Pancreas (tissue), 10 donors: ENCODE data around the gene KCNJ5. TPM values are rescaled to one million over a fixed set of nuclear protein-coding genes. Genes with fewer than 3 reads are reported as not detected.

Experiments used
- ATAC-seq, 4 donors: fragments of 200-7000 bp; cut with Tn5 transposase; one replicate each; pipeline versions ENCODE4 v1.8.0 to v1.9.1; 2020; ENCODE audit warnings: mild to moderate bottlenecking in 4 of 4, moderate library complexity in 4 of 4
- DNase-seq, 6 donors: peaks; one replicate each; pipeline ENCODE4 v3.0.0-alpha.2; 2020
- FAIRE-seq: peaks from 2 replicates; lab custom pipeline; 2012; peaks lifted over from hg19 to GRCh38; lab: Jason Lieb, UNC
- H3K27ac ChIP-seq, 4 donors: fragments of 200-600 bp; sonication (generic); 1 replicate in 3 of 4; 2 replicates in 1 of 4; pipeline versions ENCODE4 v1.5.0 to v1.8.0; 2020
- H3K27me3 ChIP-seq, 4 donors: fragments of 200-600 bp; one replicate each; pipeline ENCODE4 v1.8.0; 2021
- H3K36me3 ChIP-seq, 3 donors: fragments of 200-600 bp; sonication (generic) in 1 of 3; one replicate each; pipeline versions ENCODE4 v1.5.0 to v1.8.0; 2020 to 2021
- H3K4me1 ChIP-seq, 3 donors: fragments of 200-600 bp; one replicate each; pipeline ENCODE4 v1.8.0; 2021
- H3K4me3 ChIP-seq, 4 donors: fragments of 200-600 bp; sonication (generic) in 2 of 4; one replicate each; pipeline versions ENCODE4 v1.5.0 to v1.8.0; 2020 to 2021
- H3K9me3 ChIP-seq, 4 donors: fragments of 200-600 bp; one replicate each; pipeline ENCODE4 v1.8.0; 2021
- WGBS, 2 donors: extraction: QIAGEN DNeasy Blood & Tissue Kit; methylation state at CpG; one replicate each; pipeline ENCODE4 v1.1.7; 2013; 5-methylcytosine and 5-hydroxymethylcytosine counted together
- intact Hi-C, 3 donors: fragments of 100-400 bp; cut with DNase I; formaldehyde crosslinking; loops; one replicate each; pipeline versions ENCODE4 v1.11.1 to v1.14.2; 2022
- polyA plus RNA-seq, 2 donors: library from polyadenylated mRNA; stranded (reverse); fragments of 200-250 nt; gene quantifications; one replicate each; pipeline ENCODE4 v1.2.3, GENCODE V29; 2013
- total RNA-seq, 6 donors: library from RNA; stranded (reverse); fragmentation: NEBNext Ultra II Directional in 4 of 6; extraction: Animal tissue kit (Norgen Biotek cat#: 25700) in 4 of 6; gene quantifications; one replicate each; pipeline versions ENCODE4 v1.2.1 to v1.2.4, GENCODE V29; 2021 to 2023
- TF ChIP-seq, protein P1 (sequence below), 4 donors: fragments of 200-600 bp; sonication (generic) in 3 of 4; IDR thresholded peaks; one replicate each; pipeline versions ENCODE4 v1.5.0 to v1.8.0; 2021; ENCODE audit warnings: antibody characterized with exemption in 4 of 4
- donor health status: healthy with polysubstance abuse.
- donor health status: DM: no; HTN: no; CAD: no; lungs with moderate emphysema.
- donor health status: DM: no; HTN: no; CAD: no.
- donor health status: control.
- donor health status: control.
- donor health status: Bipolar disorder and iron deficiency.
- donor health status: DM: yes; HTN: yes; CAD: no.
- donor health status: DM: no; HTN: no; CAD: no.
- donor health status: DM: no; HTN: no; CAD: no.
- donor health status: DM: yes; HTN: yes; CAD: no.

The KCNJ5 gene
- total and polyA plus RNA-seq, 8 donors = 1.1 to 17.6 (median 9.5) TPM

DNA sequence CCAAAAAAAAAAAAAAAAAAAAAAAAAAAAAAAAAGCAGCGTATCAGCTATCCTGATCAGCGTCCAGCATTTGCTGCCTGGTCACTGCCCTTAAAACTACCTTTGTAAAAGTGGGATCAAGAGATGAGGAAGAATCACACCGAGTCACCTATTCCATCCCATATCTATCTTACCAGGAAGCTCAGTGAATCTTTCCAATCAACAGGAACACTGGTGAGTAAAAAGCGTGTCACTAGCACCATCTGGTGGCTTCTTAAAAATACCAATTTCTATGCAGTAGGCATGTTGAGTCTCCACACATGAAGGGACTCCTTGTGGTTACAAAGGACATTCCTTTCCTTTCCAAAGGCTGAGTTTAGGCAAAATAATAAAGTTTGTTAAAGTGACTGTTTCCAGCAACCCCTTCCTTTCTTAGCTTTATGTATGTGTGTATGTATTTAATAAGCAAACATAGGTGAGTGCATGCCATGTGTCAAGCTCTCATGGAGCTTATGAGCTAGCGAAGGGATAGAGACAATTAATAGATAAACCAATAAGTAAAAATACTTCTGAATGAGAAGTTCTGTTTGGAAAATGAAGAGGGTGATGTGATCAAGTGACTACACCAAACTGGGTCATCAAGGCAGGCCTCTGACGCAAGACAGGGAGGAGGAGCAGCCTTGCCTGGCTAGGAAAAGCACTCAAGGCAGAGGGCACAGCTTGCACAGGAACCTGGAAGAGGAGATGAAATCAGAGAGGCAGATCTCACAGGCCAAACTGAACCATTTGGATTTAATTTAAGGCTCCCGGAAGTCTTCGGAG lies 65.4 kb downstream of the KCNJ5 start:
- H3K9me3 ChIP-seq = no peaks in the 10 kb centered on the region
- peak; percentile 57 for FAIRE-seq
- intact Hi-C loops = loop anchor here (2.0 to 10.0 kb wide), 3 partner anchors 69 to 72 kb away; no protein-coding TSS in a partner anchor
- H3K4me1 ChIP-seq = peaks cover 0 to 6% (median 0%) of the 10 kb centered on the region in 3 donors
- no peaks in the 10 kb centered on the region for H3K27me3 ChIP-seq
- H3K27ac ChIP-seq = no peak overlapping the region
- TF ChIP-seq, protein P1, sequence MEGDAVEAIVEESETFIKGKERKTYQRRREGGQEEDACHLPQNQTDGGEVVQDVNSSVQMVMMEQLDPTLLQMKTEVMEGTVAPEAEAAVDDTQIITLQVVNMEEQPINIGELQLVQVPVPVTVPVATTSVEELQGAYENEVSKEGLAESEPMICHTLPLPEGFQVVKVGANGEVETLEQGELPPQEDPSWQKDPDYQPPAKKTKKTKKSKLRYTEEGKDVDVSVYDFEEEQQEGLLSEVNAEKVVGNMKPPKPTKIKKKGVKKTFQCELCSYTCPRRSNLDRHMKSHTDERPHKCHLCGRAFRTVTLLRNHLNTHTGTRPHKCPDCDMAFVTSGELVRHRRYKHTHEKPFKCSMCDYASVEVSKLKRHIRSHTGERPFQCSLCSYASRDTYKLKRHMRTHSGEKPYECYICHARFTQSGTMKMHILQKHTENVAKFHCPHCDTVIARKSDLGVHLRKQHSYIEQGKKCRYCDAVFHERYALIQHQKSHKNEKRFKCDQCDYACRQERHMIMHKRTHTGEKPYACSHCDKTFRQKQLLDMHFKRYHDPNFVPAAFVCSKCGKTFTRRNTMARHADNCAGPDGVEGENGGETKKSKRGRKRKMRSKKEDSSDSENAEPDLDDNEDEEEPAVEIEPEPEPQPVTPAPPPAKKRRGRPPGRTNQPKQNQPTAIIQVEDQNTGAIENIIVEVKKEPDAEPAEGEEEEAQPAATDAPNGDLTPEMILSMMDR (IDR thresholded peaks at IDR 0.05) = peak; percentile 27 to 62 (median 52)
- peak in 3 of 6 donors; percentile 41 to 60 (median 43) for DNase-seq
- WGBS, 2 donors = 31 to 40% methylated on average over 8 of the region's 8 CpGs
- no peak overlapping the region for H3K4me3 ChIP-seq
- peak; percentile 80 to 97 (median 94) for ATAC-seq
- no peaks in the 10 kb centered on the region for H3K36me3 ChIP-seq

DNA sequence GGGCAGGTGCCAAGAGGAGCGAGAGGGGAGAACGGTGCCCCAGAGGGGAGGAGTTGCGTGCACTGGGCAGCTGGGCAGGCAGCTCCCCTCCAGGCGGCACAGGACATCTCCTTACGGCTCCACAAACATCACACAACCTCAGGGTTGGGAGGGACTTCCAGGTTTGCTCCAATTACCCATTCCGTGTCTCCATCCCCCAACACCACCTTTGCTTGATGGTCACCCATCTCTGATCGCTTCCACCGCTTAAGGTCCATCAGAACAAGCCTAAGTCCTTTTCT lies 66.0 kb downstream of the KCNJ5 start:
- intact Hi-C loops = loop anchor here (2.0 to 10.0 kb wide), 3 partner anchors 70 to 72 kb away; no protein-coding TSS in a partner anchor
- Histone ChIP-seq H3K27ac (no peak overlapping the region), H3K36me3 (no peaks in the 10 kb centered on the region), H3K9me3 (no peaks in the 10 kb centered on the region), H3K4me1 (peaks cover 0 to 6% (median 0%) of the 10 kb centered on the region in 3 donors), H3K27me3 (no peaks in the 10 kb centered on the region), H3K4me3 (no peak overlapping the region)
- ATAC-seq (peak; percentile 33 to 37 (median 35)), DNase-seq (no peak), FAIRE-seq (no peak)
- TF ChIP-seq, protein P1 (IDR thresholded peaks at IDR 0.05) = no peak
- WGBS, 2 donors = 60 to 69% methylated on average over 8 of the region's 8 CpGs

DNA sequence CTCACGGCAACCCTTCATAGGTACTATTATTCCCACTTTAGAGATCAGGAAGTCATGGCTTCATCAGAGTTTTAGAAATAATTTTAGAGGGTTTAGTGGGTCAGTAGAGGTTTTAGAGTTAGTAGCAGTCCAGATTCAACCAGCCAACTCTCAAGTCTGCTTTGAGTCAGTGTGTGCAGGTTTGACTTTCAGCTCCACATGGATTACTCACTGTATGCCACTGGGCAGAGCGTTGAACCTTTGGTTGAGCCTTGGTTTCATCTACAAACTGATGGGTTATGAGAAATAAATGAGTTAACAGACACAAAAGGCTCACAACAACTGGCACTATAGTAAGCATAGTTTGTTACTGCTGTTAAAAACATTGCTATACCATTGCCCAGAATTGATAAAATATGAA lies 70.5 kb downstream of the KCNJ5 start:
- Histone ChIP-seq H3K27ac (no peak overlapping the region), H3K9me3 (no peaks in the 10 kb centered on the region), H3K27me3 (no peaks in the 10 kb centered on the region), H3K4me1 (peaks cover 0 to 5% (median 0%) of the 10 kb centered on the region in 3 donors), H3K36me3 (no peaks in the 10 kb centered on the region), H3K4me3 (no peak overlapping the region)
- ATAC-seq = no peak
- no peak for DNase-seq
- 72 to 79% methylated on average over 2 of the region's 2 CpGs for WGBS, 2 donors
- no peak for FAIRE-seq
- TF ChIP-seq, protein P1 (IDR thresholded peaks at IDR 0.05) = no peak
- intact Hi-C loops = no loop called here

DNA sequence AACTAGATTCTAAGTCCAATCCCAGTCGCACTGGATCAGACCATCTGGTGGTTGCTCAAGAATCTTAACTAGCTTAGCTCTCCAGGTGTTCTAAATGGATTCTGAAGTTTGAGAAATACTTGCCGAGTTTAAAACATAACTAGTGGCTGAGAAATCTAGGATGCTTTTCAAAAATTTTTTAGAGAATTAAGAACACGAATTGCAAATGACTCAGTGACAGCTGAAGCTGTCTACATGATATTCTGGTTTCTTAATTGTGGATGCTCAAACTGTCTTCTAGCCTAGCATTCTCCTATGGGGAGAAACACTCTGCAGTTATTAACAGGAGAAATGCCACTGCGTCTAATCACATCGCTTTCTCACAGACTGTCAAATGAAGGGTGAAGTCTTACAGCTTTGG lies 71.7 kb downstream of the KCNJ5 start:
- no peak overlapping the region for H3K4me3 ChIP-seq
- no peak for DNase-seq
- TF ChIP-seq, protein P1 (IDR thresholded peaks at IDR 0.05) = no peak
- H3K27ac ChIP-seq = no peak overlapping the region
- WGBS, 2 donors = 92% methylated on average over 5 of the region's 5 CpGs
- no peaks in the 10 kb centered on the region for H3K27me3 ChIP-seq
- no peak for FAIRE-seq
- no peaks in the 10 kb centered on the region for H3K9me3 ChIP-seq
- H3K4me1 ChIP-seq = no peaks in the 10 kb centered on the region
- no peaks in the 10 kb centered on the region for H3K36me3 ChIP-seq
- intact Hi-C loops = no loop called here
- no peak for ATAC-seq

DNA sequence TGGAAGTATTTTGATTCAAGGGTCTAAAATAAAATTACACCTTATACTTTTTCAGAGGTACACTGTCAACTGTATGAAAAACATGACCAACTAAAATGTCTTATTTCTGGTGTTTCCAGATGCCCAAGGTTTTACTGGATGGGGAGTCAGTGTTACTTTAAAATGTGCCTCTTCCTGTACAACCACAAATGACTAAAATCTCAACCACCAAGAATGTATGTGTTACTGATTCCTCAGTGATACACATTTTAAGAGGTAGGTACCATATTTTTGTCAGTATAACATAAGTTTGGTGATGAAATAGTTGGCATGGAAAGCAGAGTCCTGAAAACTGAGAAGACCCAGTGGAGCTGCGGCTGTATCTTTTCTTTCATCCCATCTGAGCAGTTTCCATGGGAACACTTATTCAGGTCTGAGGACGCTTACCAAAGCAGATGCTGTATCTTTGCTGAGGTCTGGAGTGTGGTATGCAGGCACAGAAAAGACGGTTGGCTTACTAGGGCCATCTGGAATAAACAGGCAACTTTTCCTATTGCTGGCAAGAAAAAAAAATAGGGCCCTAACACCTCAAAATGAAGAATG lies 72.7 kb downstream of the KCNJ5 start:
- intact Hi-C loops = no loop called here
- no peaks in the 10 kb centered on the region for H3K27me3 ChIP-seq
- no peak for DNase-seq
- peaks cover 0 to 4% (median 2%) of the 10 kb centered on the region in 3 donors for H3K36me3 ChIP-seq
- no peak overlapping the region for H3K4me3 ChIP-seq
- ATAC-seq = no peak
- FAIRE-seq = no peak
- H3K27ac ChIP-seq = no peak overlapping the region
- 84 to 90% methylated on average over 3 of the region's 3 CpGs for WGBS, 2 donors
- no peaks in the 10 kb centered on the region for H3K9me3 ChIP-seq
- H3K4me1 ChIP-seq = no peaks in the 10 kb centered on the region
- TF ChIP-seq, protein P1 (IDR thresholded peaks at IDR 0.05) = no peak
